HT1080 (cell line): ENCODE data around the gene DNAH11. TPM values are rescaled to one million over a fixed set of nuclear protein-coding genes. Genes with fewer than 3 reads are reported as not detected.
A peak's percentile ranks its signal among the peaks of the same experiment; 100 is the strongest.
"Not testable (repeated sequence)": the region's sequence is repeated elsewhere in the genome, so short reads cannot be mapped to it uniquely, and the experiment has no call there.

Experiments
- DNase-seq: peaks from one replicate; pipeline ENCODE4 v3.0.0-alpha.2; 2015; ENCODE audit warnings: low read depth
- total RNA-seq: library from RNA; depleted of rRNA; stranded (reverse); fragments of >200 nt; shearing (Covaris generic); gene quantifications from 2 replicates; pipeline ENCODE4 v1.2.3, GENCODE V29; 2014

The DNAH11 gene
- total RNA-seq, 1 experiment from 2014 or later = 7.5 TPM

DNA sequence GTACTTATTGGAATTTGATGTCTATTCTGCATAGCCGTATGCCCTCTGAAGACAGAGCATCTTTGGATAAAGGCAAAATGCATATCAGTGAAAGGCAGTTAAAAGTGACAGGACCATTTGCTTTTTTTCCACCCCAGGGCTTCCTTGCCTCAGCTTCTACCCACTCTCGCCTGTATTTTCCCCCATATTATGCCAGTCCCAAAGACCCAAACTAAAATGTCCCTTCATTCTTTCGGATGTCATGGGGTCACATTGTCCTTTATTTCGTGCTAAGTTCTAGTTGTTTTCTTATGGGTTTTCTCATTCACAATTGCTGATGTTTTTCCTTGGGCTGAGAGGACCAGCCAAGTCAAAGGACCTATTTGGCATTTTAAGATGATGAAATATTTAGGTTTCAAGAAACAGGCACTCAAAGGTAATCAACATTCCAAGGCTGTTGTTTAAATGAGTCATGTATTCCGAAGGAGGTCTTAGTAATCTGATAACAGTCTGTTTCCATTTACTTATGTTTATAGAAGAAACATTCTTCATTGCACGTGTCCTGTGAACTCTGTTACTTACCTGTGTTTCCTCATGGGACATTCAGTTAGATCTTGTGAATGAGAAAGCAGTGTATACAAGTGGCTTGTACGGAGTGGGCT lies 74.1 kb downstream of the DNAH11 start:
- peak; percentile 66 for DNase-seq

- no peak for DNase-seq
Measured at GRCh38 chr7:21617513-21617912, 74.7 kb downstream of the DNAH11 start.

- peak; percentile 78 for DNase-seq
Measured at GRCh38 chr7:21617916-21618390, 75.1 kb downstream of the DNAH11 start.

GRCh38 chr7:21618706-21619105 lies 75.9 kb downstream of the DNAH11 start:
- DNase-seq = peak; percentile 64

DNA sequence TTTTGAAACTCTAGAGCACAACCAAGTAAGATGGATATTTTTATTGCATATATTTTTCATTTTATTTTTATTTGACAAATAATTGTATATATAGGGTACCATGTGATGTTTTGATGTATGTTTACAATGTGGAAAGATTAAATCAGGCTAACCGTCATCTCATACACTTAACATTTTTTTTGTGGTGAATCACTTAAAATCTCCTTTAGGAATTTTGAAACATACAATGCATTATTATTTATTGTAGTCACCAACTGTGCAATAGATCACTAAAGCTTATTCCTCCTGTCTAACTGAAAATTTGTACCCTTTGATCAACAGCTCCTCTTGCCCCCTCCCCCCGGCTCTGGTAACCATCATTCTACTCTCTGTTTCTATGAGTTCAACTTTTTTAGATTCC lies 77.2 kb downstream of the DNAH11 start:
- DNase-seq = no peak

- no peak for DNase-seq
Measured at GRCh38 chr7:21624320-21624719, 81.5 kb downstream of the DNAH11 start.

GRCh38 chr7:21636694-21637093 lies 93.9 kb downstream of the DNAH11 start:
- no peak for DNase-seq

- no peak for DNase-seq
Measured at GRCh38 chr7:21639206-21639868, 96.5 kb downstream of the DNAH11 start.

GRCh38 chr7:21640105-21640504 lies 97.3 kb downstream of the DNAH11 start:
- DNase-seq = no peak

DNA sequence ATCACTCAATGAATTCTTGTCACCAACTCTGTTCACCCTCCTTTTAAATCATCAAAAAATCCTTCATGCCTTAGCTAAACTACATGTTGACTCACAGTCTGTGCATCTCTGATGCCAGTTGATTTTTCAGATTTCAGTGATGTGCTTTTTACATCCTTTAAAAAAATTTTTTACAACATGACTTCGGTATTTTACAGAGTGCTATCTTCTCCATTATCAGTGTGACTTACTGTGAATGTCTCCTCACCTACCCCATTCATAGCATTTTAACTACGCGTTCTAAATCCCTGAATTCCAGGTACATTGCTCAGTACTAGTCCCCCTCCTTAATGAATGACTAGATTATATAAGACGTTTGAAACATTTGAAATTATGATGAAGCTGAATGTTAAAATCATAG lies 98.7 kb downstream of the DNAH11 start:
- no peak for DNase-seq

DNA sequence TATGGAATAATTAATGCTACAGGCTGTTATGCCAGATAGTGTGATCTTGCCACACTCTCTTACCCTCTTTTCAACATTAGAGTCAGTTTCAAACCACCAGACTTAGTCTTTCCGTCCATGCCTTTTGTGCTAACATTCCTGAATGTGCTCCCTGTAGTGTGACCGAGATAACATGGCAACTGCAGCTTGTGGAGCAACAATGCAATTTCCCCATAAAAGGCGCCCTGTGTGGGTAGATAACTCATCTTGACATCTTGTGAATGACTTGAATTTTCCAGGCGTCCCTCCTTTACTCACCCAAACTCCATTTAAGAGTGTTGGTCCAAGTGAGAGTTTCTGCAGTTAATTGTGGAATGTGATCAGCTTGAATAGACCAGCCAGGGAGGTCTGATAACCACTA lies 99.6 kb downstream of the DNAH11 start:
- no peak for DNase-seq

DNA sequence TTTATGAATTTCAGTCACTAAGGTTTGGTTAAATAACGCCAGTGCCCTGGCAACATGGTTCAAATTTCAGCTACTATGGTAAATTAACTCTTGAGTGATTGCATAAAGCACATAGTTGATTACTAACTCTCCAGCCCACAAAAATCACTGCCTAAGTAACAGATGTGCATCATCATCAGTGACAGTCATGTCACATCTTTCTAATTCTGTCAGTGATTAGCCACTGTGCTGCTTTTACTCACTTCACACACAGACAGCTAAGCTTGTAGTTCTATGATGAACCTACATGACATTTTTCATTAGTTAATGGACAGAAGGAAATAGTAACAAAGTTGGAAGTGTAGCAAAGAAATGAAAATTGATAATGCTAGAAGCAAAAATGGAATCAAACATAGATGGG lies 108.9 kb downstream of the DNAH11 start:
- no peak for DNase-seq

- no peak for DNase-seq
Measured at GRCh38 chr7:21653623-21654022, 110.8 kb downstream of the DNAH11 start.

- no peak for DNase-seq
Measured at GRCh38 chr7:21656081-21656480, 113.2 kb downstream of the DNAH11 start.

- no peak for DNase-seq
Measured at GRCh38 chr7:21656796-21657195, 114.0 kb downstream of the DNAH11 start.

DNA sequence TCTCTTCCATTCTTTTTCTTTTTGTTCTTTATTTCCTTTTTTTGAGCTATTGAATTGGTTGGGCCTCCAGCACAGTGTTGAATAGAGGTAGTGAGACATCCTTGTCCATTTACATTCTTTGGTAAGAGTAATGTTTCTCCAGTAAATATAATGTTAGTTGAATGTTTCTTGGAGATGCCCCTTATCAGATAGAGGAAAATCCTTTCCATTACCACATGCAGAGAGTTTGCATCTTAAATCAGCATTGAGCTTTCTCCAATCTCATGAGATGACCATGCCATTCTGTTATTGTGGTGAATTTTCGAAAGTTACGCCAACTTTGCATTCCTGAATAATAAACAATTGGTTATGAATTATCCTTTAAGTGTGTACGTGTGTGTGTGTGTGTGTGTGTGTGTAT lies 127.7 kb downstream of the DNAH11 start:
- no peak for DNase-seq

GRCh38 chr7:21671859-21672258 lies 129.0 kb downstream of the DNAH11 start:
- DNase-seq = no peak

GRCh38 chr7:21675255-21675654 lies 132.4 kb downstream of the DNAH11 start:
- no peak for DNase-seq

GRCh38 chr7:21690705-21691104 lies 147.9 kb downstream of the DNAH11 start:
- DNase-seq = no peak

- DNase-seq = not testable (repeated sequence)
Measured at GRCh38 chr7:21691146-21691545, 148.3 kb downstream of the DNAH11 start.

- not testable (repeated sequence) for DNase-seq
Measured at GRCh38 chr7:21700587-21700986, 157.7 kb downstream of the DNAH11 start.

GRCh38 chr7:21702303-21702702 lies 159.5 kb downstream of the DNAH11 start:
- DNase-seq = no peak

DNA sequence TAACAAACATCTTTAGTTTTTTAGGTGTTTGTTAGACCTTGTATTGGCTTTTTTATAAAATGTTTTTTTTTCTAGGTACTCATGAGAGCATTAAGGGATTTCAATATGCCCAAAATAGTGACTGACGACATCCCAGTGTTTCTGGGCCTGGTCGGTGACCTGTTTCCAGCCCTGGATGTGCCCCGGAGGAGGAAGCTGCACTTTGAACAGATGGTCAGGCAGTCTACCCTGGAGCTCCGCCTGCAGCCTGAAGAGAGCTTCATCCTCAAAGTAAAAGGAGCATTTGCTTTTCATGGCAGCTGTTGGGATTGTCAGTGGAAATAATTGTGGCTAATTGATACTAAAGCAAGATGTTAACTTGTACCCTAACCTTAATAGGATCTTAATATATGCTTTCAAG lies 161.5 kb downstream of the DNAH11 start:
- DNase-seq = no peak
